Astrocyte of the spinal cord (primary cell): ENCODE results near the gene FRMD1.

ENCODE experiments used
- DNase-seq: peaks from one replicate; pipeline ENCODE4 v3.0.0; 2011; ENCODE audit warnings: low read depth, low spot score
- H3K4me3 ChIP-seq: 2 replicates; pipeline ENCODE4 v1.5.1; 2011; ENCODE audit warnings: low read depth, mild to moderate bottlenecking, low read length, moderate library complexity
- CTCF ChIP-seq: IDR thresholded peaks from 2 replicates; pipeline ENCODE4 v1.5.1; 2012; ENCODE audit warnings: low read depth, mild to moderate bottlenecking, low read length, inconsistent platforms
- in situ Hi-C: cut with HindIII; loops from 2 replicates; pipeline ENCODE4 v1.10.0; 2017; ENCODE audit warnings: low sequenced_read_pairs

FRMD1 gene

GRCh38 chr6:168113226-168113625 lies 34.2 kb upstream of the FRMD1 start:
- TF ChIP-seq CTCF, result no peak
- DNase-seq, result no peak
- in situ Hi-C loops, result no loop called here
- H3K4me3 ChIP-seq, result no peak overlapping the region

GRCh38 chr6:168111911-168112310 lies 32.9 kb upstream of the FRMD1 start:
- TF ChIP-seq CTCF, result no peak
- in situ Hi-C loops, result no loop called here
- no peak for DNase-seq
- no peak overlapping the region for H3K4me3 ChIP-seq

- H3K4me3 ChIP-seq, result no peak overlapping the region
- in situ Hi-C loops, result no loop called here
- no peak for DNase-seq
- no peak for TF ChIP-seq CTCF
These were observed 31.4 kb upstream of the FRMD1 start for GRCh38 chr6:168110437-168110836.

- no peak overlapping the region for H3K4me3 ChIP-seq
- in situ Hi-C loops, result no loop called here
- TF ChIP-seq CTCF, result no peak
- DNase-seq, result no peak
These were observed 30.2 kb upstream of the FRMD1 start for GRCh38 chr6:168109171-168109570.

- in situ Hi-C loops, result no loop called here
- no peak for DNase-seq
- no peak overlapping the region for H3K4me3 ChIP-seq
- no peak for TF ChIP-seq CTCF
These were observed 28.4 kb upstream of the FRMD1 start for GRCh38 chr6:168107191-168107983.

- no peak for TF ChIP-seq CTCF
- no peak for DNase-seq
- H3K4me3 ChIP-seq, result no peak overlapping the region
- in situ Hi-C loops, result no loop called here
These were observed 27.6 kb upstream of the FRMD1 start for GRCh38 chr6:168106633-168107005.
